Measurements from ENCODE around the gene BTF3. TPM values are rescaled to one million over a fixed set of nuclear protein-coding genes. Genes with fewer than 3 reads are reported as not detected.

Gene BTF3
- total and polyA plus RNA-seq, 2 experiments from 2014 or later, result 506 to 1,148 TPM

DNA sequence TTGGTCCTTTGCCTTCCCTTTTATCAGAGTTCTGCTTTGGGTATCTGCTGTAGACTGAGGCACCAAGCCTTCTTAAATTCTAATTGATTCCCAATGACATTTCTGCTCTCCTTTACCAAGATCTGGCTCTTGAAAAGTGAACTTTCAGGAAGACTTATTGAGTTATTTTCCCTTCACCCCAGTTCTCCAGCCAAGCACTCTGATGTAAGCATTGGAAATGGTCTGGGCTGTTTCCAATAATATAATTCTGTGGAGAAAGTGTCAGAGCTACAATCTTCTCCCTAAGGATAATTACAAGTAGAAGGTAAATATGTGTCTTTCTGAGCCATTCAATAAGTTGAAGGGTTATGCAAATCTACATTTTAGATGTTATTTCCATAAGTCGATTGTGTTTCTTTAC is 30.8 kb downstream of the BTF3 start:
- peaks cover 13% of the 10 kb centered on the region for H3K4me1 ChIP-seq (ENCODE audit: insufficient read depth)

DNA sequence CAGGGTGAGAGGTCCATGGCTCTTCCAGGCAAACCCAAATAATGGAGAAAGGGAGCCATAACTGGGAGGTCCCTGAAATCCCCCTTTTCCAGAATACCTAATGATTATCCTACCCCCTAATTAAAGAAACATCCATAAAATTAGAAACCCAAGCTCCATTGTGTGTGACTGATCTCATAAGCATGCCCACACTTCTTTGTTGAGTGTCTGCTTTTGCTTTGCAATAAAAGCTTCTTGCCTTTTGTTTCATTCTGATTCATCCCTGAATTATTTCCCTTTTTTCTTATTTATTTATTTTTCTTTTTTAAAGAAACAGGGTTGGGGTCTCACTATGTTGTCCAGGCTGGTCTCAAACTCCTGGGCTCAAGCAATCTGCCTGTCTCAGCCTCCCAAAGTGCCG is 33.1 kb downstream of the BTF3 start:
- peaks cover 17% of the 10 kb centered on the region for H3K36me3 Mint-ChIP-seq (ENCODE audit: low read depth)
- H3K9me2 ChIP-seq (ENCODE audit: insufficient read depth), result peaks cover 7% of the 10 kb centered on the region; the same call in 1 of the 2 replicates
- no peak for ATAC-seq
- no peaks in the 10 kb centered on the region for H3K27me3 ChIP-seq (ENCODE audit: insufficient read depth)
- peaks cover 31% of the 10 kb centered on the region for H3K9me3 Mint-ChIP-seq
- no peaks in the 10 kb centered on the region for H3K79me2 ChIP-seq (replicated peaks; ENCODE audit: insufficient read depth)
- no peaks in the 10 kb centered on the region for H4K20me1 ChIP-seq (replicated peaks; ENCODE audit: insufficient read depth)
- H3K27ac Mint-ChIP-seq, result no peak overlapping the region
- H3K4me2 ChIP-seq, result no peak overlapping the region
- no peak overlapping the region for H3K4me3 ChIP-seq
- peaks cover 18% of the 10 kb centered on the region for H3K4me1 Mint-ChIP-seq
- no peak overlapping the region for H2AFZ ChIP-seq
- no peak for DNase-seq (ENCODE audit: low spot score)
- H3K4me1 ChIP-seq (ENCODE audit: insufficient read depth), result peaks cover 13% of the 10 kb centered on the region
- H3K27ac ChIP-seq (ENCODE audit: low read depth), result no peak overlapping the region
- no peaks in the 10 kb centered on the region for H3K36me3 ChIP-seq (ENCODE audit: insufficient read depth)
- no peak overlapping the region for H3K4me3 Mint-ChIP-seq
- no peaks in the 10 kb centered on the region for H3F3A ChIP-seq (replicated peaks; ENCODE audit: low read depth)
- peaks cover 11% of the 10 kb centered on the region for H3K27me3 Mint-ChIP-seq (ENCODE audit: insufficient read depth, low read depth, poor library complexity)
- TF ChIP-seq, protein P1, sequence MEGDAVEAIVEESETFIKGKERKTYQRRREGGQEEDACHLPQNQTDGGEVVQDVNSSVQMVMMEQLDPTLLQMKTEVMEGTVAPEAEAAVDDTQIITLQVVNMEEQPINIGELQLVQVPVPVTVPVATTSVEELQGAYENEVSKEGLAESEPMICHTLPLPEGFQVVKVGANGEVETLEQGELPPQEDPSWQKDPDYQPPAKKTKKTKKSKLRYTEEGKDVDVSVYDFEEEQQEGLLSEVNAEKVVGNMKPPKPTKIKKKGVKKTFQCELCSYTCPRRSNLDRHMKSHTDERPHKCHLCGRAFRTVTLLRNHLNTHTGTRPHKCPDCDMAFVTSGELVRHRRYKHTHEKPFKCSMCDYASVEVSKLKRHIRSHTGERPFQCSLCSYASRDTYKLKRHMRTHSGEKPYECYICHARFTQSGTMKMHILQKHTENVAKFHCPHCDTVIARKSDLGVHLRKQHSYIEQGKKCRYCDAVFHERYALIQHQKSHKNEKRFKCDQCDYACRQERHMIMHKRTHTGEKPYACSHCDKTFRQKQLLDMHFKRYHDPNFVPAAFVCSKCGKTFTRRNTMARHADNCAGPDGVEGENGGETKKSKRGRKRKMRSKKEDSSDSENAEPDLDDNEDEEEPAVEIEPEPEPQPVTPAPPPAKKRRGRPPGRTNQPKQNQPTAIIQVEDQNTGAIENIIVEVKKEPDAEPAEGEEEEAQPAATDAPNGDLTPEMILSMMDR (conservative IDR thresholded peaks at IDR 0.05; ENCODE audit: low read depth in 2 of 2), result no peak
- TF ChIP-seq CREB1 (CRISPR knock-in tag; IDR thresholded peaks at IDR 0.05; ENCODE audit: low read depth), result no peak
- TF ChIP-seq, protein P2, sequence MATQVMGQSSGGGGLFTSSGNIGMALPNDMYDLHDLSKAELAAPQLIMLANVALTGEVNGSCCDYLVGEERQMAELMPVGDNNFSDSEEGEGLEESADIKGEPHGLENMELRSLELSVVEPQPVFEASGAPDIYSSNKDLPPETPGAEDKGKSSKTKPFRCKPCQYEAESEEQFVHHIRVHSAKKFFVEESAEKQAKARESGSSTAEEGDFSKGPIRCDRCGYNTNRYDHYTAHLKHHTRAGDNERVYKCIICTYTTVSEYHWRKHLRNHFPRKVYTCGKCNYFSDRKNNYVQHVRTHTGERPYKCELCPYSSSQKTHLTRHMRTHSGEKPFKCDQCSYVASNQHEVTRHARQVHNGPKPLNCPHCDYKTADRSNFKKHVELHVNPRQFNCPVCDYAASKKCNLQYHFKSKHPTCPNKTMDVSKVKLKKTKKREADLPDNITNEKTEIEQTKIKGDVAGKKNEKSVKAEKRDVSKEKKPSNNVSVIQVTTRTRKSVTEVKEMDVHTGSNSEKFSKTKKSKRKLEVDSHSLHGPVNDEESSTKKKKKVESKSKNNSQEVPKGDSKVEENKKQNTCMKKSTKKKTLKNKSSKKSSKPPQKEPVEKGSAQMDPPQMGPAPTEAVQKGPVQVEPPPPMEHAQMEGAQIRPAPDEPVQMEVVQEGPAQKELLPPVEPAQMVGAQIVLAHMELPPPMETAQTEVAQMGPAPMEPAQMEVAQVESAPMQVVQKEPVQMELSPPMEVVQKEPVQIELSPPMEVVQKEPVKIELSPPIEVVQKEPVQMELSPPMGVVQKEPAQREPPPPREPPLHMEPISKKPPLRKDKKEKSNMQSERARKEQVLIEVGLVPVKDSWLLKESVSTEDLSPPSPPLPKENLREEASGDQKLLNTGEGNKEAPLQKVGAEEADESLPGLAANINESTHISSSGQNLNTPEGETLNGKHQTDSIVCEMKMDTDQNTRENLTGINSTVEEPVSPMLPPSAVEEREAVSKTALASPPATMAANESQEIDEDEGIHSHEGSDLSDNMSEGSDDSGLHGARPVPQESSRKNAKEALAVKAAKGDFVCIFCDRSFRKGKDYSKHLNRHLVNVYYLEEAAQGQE (IDR thresholded peaks at IDR 0.05; ENCODE audit: unreplicated experiment), result no peak
- no peak for TF ChIP-seq EZH2phosphoT487 (IDR thresholded peaks at IDR 0.05; ENCODE audit: unreplicated experiment)
- TF ChIP-seq NANOG (IDR thresholded peaks at IDR 0.05; ENCODE audit: borderline replicate concordance), result no peak
- no peak for TF ChIP-seq JUNB (IDR thresholded peaks at IDR 0.05; ENCODE audit: unreplicated experiment)
- no peak for TF ChIP-seq POLR2AphosphoS5 (IDR thresholded peaks at IDR 0.05; ENCODE audit: low read depth)
- no peak for TF ChIP-seq EZH2 (IDR thresholded peaks at IDR 0.05; ENCODE audit: low read depth, unreplicated experiment)
- TF ChIP-seq, protein P3, sequence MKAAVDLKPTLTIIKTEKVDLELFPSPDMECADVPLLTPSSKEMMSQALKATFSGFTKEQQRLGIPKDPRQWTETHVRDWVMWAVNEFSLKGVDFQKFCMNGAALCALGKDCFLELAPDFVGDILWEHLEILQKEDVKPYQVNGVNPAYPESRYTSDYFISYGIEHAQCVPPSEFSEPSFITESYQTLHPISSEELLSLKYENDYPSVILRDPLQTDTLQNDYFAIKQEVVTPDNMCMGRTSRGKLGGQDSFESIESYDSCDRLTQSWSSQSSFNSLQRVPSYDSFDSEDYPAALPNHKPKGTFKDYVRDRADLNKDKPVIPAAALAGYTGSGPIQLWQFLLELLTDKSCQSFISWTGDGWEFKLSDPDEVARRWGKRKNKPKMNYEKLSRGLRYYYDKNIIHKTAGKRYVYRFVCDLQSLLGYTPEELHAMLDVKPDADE (IDR thresholded peaks at IDR 0.05), result no peak
- TF ChIP-seq ZNF331 (CRISPR knock-in tag; IDR thresholded peaks at IDR 0.05; ENCODE audit: low read depth), result no peak

More for the DNA sequence above, 30.8 kb downstream of the BTF3 start:
- peak overlapping the region; percentile 22; the same call in 1 of the 2 replicates for H3K4me2 ChIP-seq
- no peaks in the 10 kb centered on the region for H3K36me3 ChIP-seq (ENCODE audit: insufficient read depth)
- peaks cover 19% of the 10 kb centered on the region for H3K9me3 Mint-ChIP-seq
- peaks cover 4% of the 10 kb centered on the region for H3K27me3 Mint-ChIP-seq (ENCODE audit: insufficient read depth, low read depth, poor library complexity)
- H2AFZ ChIP-seq, result no peak overlapping the region
- no peak overlapping the region for H3K27ac Mint-ChIP-seq
- H4K20me1 ChIP-seq (replicated peaks; ENCODE audit: insufficient read depth), result no peaks in the 10 kb centered on the region
- no peak for ATAC-seq
- no peaks in the 10 kb centered on the region for H3F3A ChIP-seq (replicated peaks; ENCODE audit: low read depth)
- no peak for TF ChIP-seq ZNF331 (CRISPR knock-in tag; IDR thresholded peaks at IDR 0.05; ENCODE audit: low read depth)
- no peak for TF ChIP-seq JUNB (IDR thresholded peaks at IDR 0.05; ENCODE audit: unreplicated experiment)
- TF ChIP-seq CREB1 (CRISPR knock-in tag; IDR thresholded peaks at IDR 0.05; ENCODE audit: low read depth), result no peak
- TF ChIP-seq EZH2 (IDR thresholded peaks at IDR 0.05; ENCODE audit: low read depth, unreplicated experiment), result no peak
- no peak for TF ChIP-seq NANOG (IDR thresholded peaks at IDR 0.05; ENCODE audit: borderline replicate concordance)
- no peak for TF ChIP-seq POLR2AphosphoS5 (IDR thresholded peaks at IDR 0.05; ENCODE audit: low read depth)
- H3K36me3 Mint-ChIP-seq (ENCODE audit: low read depth), result peaks cover 13% of the 10 kb centered on the region
- H3K4me1 Mint-ChIP-seq, result peaks cover 18% of the 10 kb centered on the region
- no peak overlapping the region for H3K27ac ChIP-seq (ENCODE audit: low read depth)
- DNase-seq (ENCODE audit: low spot score), result no peak
- H3K27me3 ChIP-seq (ENCODE audit: insufficient read depth), result no peaks in the 10 kb centered on the region
- no peak overlapping the region for H3K4me3 ChIP-seq
- no peak overlapping the region for H3K4me3 Mint-ChIP-seq
- peaks cover 6% of the 10 kb centered on the region; the same call in 1 of the 2 replicates for H3K9me2 ChIP-seq (ENCODE audit: insufficient read depth)
- H3K79me2 ChIP-seq (replicated peaks; ENCODE audit: insufficient read depth), result no peaks in the 10 kb centered on the region
